Measurements from ENCODE around the gene CDC42BPA. TPM values are rescaled to one million over a fixed set of nuclear protein-coding genes. Genes with fewer than 3 reads are reported as not detected.

The CDC42BPA gene
- total and polyA plus RNA-seq, 2 experiments from 2014 or later, result 28.6 to 39.1 TPM

- peaks cover 10% of the 10 kb centered on the region; the same call in 1 of the 2 replicates for H3F3A ChIP-seq (ENCODE audit: insufficient read depth)
- peaks cover 67% of the 10 kb centered on the region for H3K79me2 ChIP-seq (ENCODE audit: insufficient read depth)
- no peak for DNase-seq
- no peaks in the 10 kb centered on the region for H4K20me1 ChIP-seq (ENCODE audit: insufficient read depth)
- H3K9ac ChIP-seq, result no peak overlapping the region
- H3K27ac ChIP-seq, result no peak overlapping the region
- in situ Hi-C loops (cut with MboI), result no loop called here
- peaks cover 9% of the 10 kb centered on the region; the same call in 1 of the 2 replicates for H3K36me3 ChIP-seq (ENCODE audit: low read depth)
- H3K4me1 ChIP-seq (ENCODE audit: insufficient read depth), result no peaks in the 10 kb centered on the region
- H3K9me2 ChIP-seq (ENCODE audit: insufficient read depth), result no peaks in the 10 kb centered on the region
- no peak overlapping the region for H3K4me3 ChIP-seq
- TF ChIP-seq EZH2 (IDR thresholded peaks at IDR 0.05; ENCODE audit: insufficient read depth, poor library complexity, severe bottlenecking) (no peak), EZH2phosphoT487 (IDR thresholded peaks at IDR 0.05; ENCODE audit: insufficient read depth, low read depth) (no peak)
- no peak overlapping the region for H3K4me2 ChIP-seq (ENCODE audit: unreplicated experiment)
- 67 to 73% methylated on average over 2 of the region's 2 CpGs for WGBS, 2 experiments (ENCODE audit: low coverage in 1 of 2, low lambda C conversion rate in 2 of 2, missing lambda C conversion rate in 2 of 2)
- H2AFZ ChIP-seq, result no peak overlapping the region
- no peaks in the 10 kb centered on the region for H3K27me3 ChIP-seq (replicated peaks; ENCODE audit: insufficient read depth)
- H3K9me3 ChIP-seq (ENCODE audit: low read depth), result no peaks in the 10 kb centered on the region
Observed at GRCh38 chr1:227161470-227161869, 156.8 kb downstream of the CDC42BPA start.

- Histone ChIP-seq H3K9me3 (ENCODE audit: low read depth) (no peaks in the 10 kb centered on the region), H3K9ac (no peak overlapping the region), H3K4me2 (ENCODE audit: unreplicated experiment) (no peak overlapping the region), H4K20me1 (ENCODE audit: insufficient read depth) (no peaks in the 10 kb centered on the region), H3K27ac (no peak overlapping the region), H3K79me2 (ENCODE audit: insufficient read depth) (peaks cover 64% of the 10 kb centered on the region), H3K9me2 (ENCODE audit: insufficient read depth) (no peaks in the 10 kb centered on the region), H3K36me3 (ENCODE audit: low read depth) (peaks cover 9% of the 10 kb centered on the region; the same call in 1 of the 2 replicates), H2AFZ (no peak overlapping the region), H3K4me3 (no peak overlapping the region), H3K4me1 (ENCODE audit: insufficient read depth) (no peaks in the 10 kb centered on the region), H3K27me3 (replicated peaks; ENCODE audit: insufficient read depth) (no peaks in the 10 kb centered on the region), H3F3A (ENCODE audit: insufficient read depth) (peaks cover 23% of the 10 kb centered on the region)
- peak; percentile 26 for DNase-seq
- in situ Hi-C loops (cut with MboI), result no loop called here
- no peak for TF ChIP-seq EZH2 (IDR thresholded peaks at IDR 0.05; ENCODE audit: insufficient read depth, poor library complexity, severe bottlenecking)
- no peak for TF ChIP-seq EZH2phosphoT487 (IDR thresholded peaks at IDR 0.05; ENCODE audit: insufficient read depth, low read depth)
- WGBS, 2 experiments (ENCODE audit: low coverage in 1 of 2, low lambda C conversion rate in 2 of 2, missing lambda C conversion rate in 2 of 2), result 81 to 86% methylated on average over 3 of the region's 3 CpGs
Observed at GRCh38 chr1:227156520-227156919, 161.8 kb downstream of the CDC42BPA start.

GRCh38 chr1:227155688-227156087 is 162.6 kb downstream of the CDC42BPA start:
- Histone ChIP-seq H2AFZ (no peak overlapping the region), H4K20me1 (ENCODE audit: insufficient read depth) (no peaks in the 10 kb centered on the region), H3F3A (ENCODE audit: insufficient read depth) (peaks cover 23% of the 10 kb centered on the region), H3K79me2 (ENCODE audit: insufficient read depth) (peaks cover 62% of the 10 kb centered on the region), H3K9me3 (ENCODE audit: low read depth) (no peaks in the 10 kb centered on the region), H3K4me1 (ENCODE audit: insufficient read depth) (no peaks in the 10 kb centered on the region), H3K4me2 (ENCODE audit: unreplicated experiment) (no peak overlapping the region), H3K27ac (no peak overlapping the region), H3K27me3 (replicated peaks; ENCODE audit: insufficient read depth) (no peaks in the 10 kb centered on the region), H3K9me2 (ENCODE audit: insufficient read depth) (no peaks in the 10 kb centered on the region), H3K36me3 (ENCODE audit: low read depth) (peaks cover 9% of the 10 kb centered on the region; the same call in 1 of the 2 replicates), H3K4me3 (no peak overlapping the region), H3K9ac (no peak overlapping the region)
- in situ Hi-C loops (cut with MboI), result no loop called here
- 97% methylated on average over 4 of the region's 4 CpGs for WGBS, 2 experiments (ENCODE audit: low coverage in 1 of 2, low lambda C conversion rate in 2 of 2, missing lambda C conversion rate in 2 of 2)
- TF ChIP-seq EZH2phosphoT487 (IDR thresholded peaks at IDR 0.05; ENCODE audit: insufficient read depth, low read depth) (no peak), EZH2 (IDR thresholded peaks at IDR 0.05; ENCODE audit: insufficient read depth, poor library complexity, severe bottlenecking) (no peak)
- no peak for DNase-seq

- 83 to 84% methylated on average over 2 of the region's 2 CpGs for whole genome bisulfite sequencing, 2 experiments (ENCODE audit: low coverage in 1 of 2, low lambda C conversion rate in 2 of 2, missing lambda C conversion rate in 2 of 2)
- no peaks in the 10 kb centered on the region for H3K4me1 ChIP-seq (ENCODE audit: insufficient read depth)
- H3K4me3 ChIP-seq, result no peak overlapping the region
- peaks cover 23% of the 10 kb centered on the region for H3F3A ChIP-seq (ENCODE audit: insufficient read depth)
- no peak overlapping the region for H3K27ac ChIP-seq
- no peak overlapping the region for H2AFZ ChIP-seq
- H3K79me2 ChIP-seq (ENCODE audit: insufficient read depth), result peaks cover 61% of the 10 kb centered on the region
- no peak for DNase-seq
- H4K20me1 ChIP-seq (ENCODE audit: insufficient read depth), result no peaks in the 10 kb centered on the region
- no peaks in the 10 kb centered on the region for H3K27me3 ChIP-seq (replicated peaks; ENCODE audit: insufficient read depth)
- H3K9me3 ChIP-seq (ENCODE audit: low read depth), result no peaks in the 10 kb centered on the region
- peaks cover 7% of the 10 kb centered on the region; the same call in 1 of the 2 replicates for H3K36me3 ChIP-seq (ENCODE audit: low read depth)
- H3K9ac ChIP-seq, result no peak overlapping the region
- no peak for TF ChIP-seq EZH2 (IDR thresholded peaks at IDR 0.05; ENCODE audit: insufficient read depth, poor library complexity, severe bottlenecking)
- no peak for TF ChIP-seq EZH2phosphoT487 (IDR thresholded peaks at IDR 0.05; ENCODE audit: insufficient read depth, low read depth)
- H3K4me2 ChIP-seq (ENCODE audit: unreplicated experiment), result no peak overlapping the region
- in situ Hi-C loops (cut with MboI), result no loop called here
- no peaks in the 10 kb centered on the region for H3K9me2 ChIP-seq (ENCODE audit: insufficient read depth)
Observed at GRCh38 chr1:227155004-227155403, 163.3 kb downstream of the CDC42BPA start.

- Histone ChIP-seq H3F3A (ENCODE audit: insufficient read depth) (peaks cover 23% of the 10 kb centered on the region), H3K4me2 (ENCODE audit: unreplicated experiment) (no peak overlapping the region), H3K36me3 (ENCODE audit: low read depth) (no peaks in the 10 kb centered on the region), H3K9me2 (ENCODE audit: insufficient read depth) (no peaks in the 10 kb centered on the region), H3K27ac (no peak overlapping the region), H3K79me2 (ENCODE audit: insufficient read depth) (peaks cover 79% of the 10 kb centered on the region), H4K20me1 (ENCODE audit: insufficient read depth) (no peaks in the 10 kb centered on the region), H3K4me3 (no peak overlapping the region), H2AFZ (no peak overlapping the region), H3K4me1 (ENCODE audit: insufficient read depth) (no peaks in the 10 kb centered on the region), H3K9me3 (ENCODE audit: low read depth) (no peaks in the 10 kb centered on the region), H3K9ac (no peak overlapping the region), H3K27me3 (replicated peaks; ENCODE audit: insufficient read depth) (no peaks in the 10 kb centered on the region)
- WGBS, 2 experiments (ENCODE audit: low coverage in 1 of 2, low lambda C conversion rate in 2 of 2, missing lambda C conversion rate in 2 of 2), result 98% methylated on average over 2 of the region's 2 CpGs
- in situ Hi-C loops (cut with MboI), result no loop called here
- DNase-seq, result no peak
- TF ChIP-seq EZH2phosphoT487 (IDR thresholded peaks at IDR 0.05; ENCODE audit: insufficient read depth, low read depth) (no peak), EZH2 (IDR thresholded peaks at IDR 0.05; ENCODE audit: insufficient read depth, poor library complexity, severe bottlenecking) (no peak)
Observed at GRCh38 chr1:227152525-227152924, 165.8 kb downstream of the CDC42BPA start.

All from GM23248 (cell line).